A673 (cell line): Measurements from ENCODE around the gene GH2. TPM values are rescaled to one million over a fixed set of nuclear protein-coding genes. Genes with fewer than 3 reads are reported as not detected.
A peak's percentile ranks its signal among the peaks of the same experiment; 100 is the strongest.
"Not testable (repeated sequence)": the region's sequence is repeated elsewhere in the genome, so short reads cannot be mapped to it uniquely, and the experiment has no call there.

Experiments
- BruUV-seq: library from RNA; stranded (reverse); fragments of 400-500 nt; replicated peaks from 2 replicates; lab custom pipeline; 2021; lab: Mats Ljungman, UMichigan
- CTCF ChIA-PET: fragments of 300-600 bp; sonication (Branson Sonifier 250); formaldehyde crosslinking; loops from one replicate; lab custom pipeline; 2022; ENCODE audit warnings: antibody characterized with exemption; lab: Charles Lee
- POLR2A ChIA-PET: fragments of 300-600 bp; sonication (Branson Sonifier 250); formaldehyde crosslinking; loops from one replicate; lab custom pipeline; 2022; ENCODE audit warnings: antibody characterized with exemption; ENCODE audit not compliant: low non-redundant PET; lab: Charles Lee
- DNase-seq: peaks from one replicate; pipeline ENCODE4 v3.0.0-alpha.2; 2015; ENCODE audit warnings: low spot score
- H3K27ac ChIP-seq: fragments of 200-600 bp; sonication (generic); 2 replicates; pipeline ENCODE4 v1.5.1; 2016; ENCODE audit warnings: mixed run types, low read depth, mild to moderate bottlenecking, mixed read lengths, antibody characterized with exemption, low read length; ENCODE audit not compliant: poor library complexity, severe bottlenecking
- H3K27me3 ChIP-seq: fragments of 200-600 bp; sonication (generic); replicated peaks from 2 replicates; pipeline ENCODE4 v1.6.1; 2017; ENCODE audit warnings: mixed run types, low read depth, mild to moderate bottlenecking, mixed read lengths, antibody characterized with exemption, low read length; ENCODE audit not compliant: insufficient read depth, poor library complexity
- H3K36me3 ChIP-seq: fragments of 200-600 bp; sonication (generic); 2 replicates; pipeline ENCODE4 v1.6.1; 2016; ENCODE audit warnings: mixed run types, mild to moderate bottlenecking, mixed read lengths, antibody characterized with exemption, low read length; ENCODE audit not compliant: insufficient read depth, poor library complexity, severe bottlenecking
- H3K4me1 ChIP-seq: fragments of 200-600 bp; sonication (generic); 2 replicates; pipeline ENCODE4 v1.6.1; 2017; ENCODE audit warnings: mixed run types, mild to moderate bottlenecking, mixed read lengths, antibody characterized with exemption, low read length; ENCODE audit not compliant: insufficient read depth, poor library complexity, severe bottlenecking
- H3K4me3 ChIP-seq: fragments of 200-600 bp; sonication (generic); 2 replicates; pipeline ENCODE4 v1.5.1; 2016; ENCODE audit warnings: low read depth, mixed run types, mild to moderate bottlenecking, mixed read lengths, low read length; ENCODE audit not compliant: poor library complexity, severe bottlenecking
- H3K9me3 ChIP-seq: fragments of 200-600 bp; sonication (generic); 2 replicates; pipeline ENCODE4 v1.6.1; 2016; ENCODE audit warnings: mixed run types, low read depth, mild to moderate bottlenecking, mixed read lengths, antibody characterized with exemption, low read length; ENCODE audit not compliant: poor library complexity, severe bottlenecking
- intact Hi-C: fragments of 100-400 bp; cut with micrococcal nuclease; formaldehyde crosslinking; loops from one replicate; pipeline ENCODE4 v1.10.0; 2022; ENCODE audit not compliant: unreplicated experiment
- total RNA-seq: library from RNA; stranded (reverse); gene quantifications from 2 replicates; pipeline ENCODE4 v1.2.3, GENCODE V29; 2021
- TF ChIP-seq, protein P1 (sequence below): fragments of 300-800, 200-600 bp; sonication (generic); conservative IDR thresholded peaks from 2 replicates; pipeline ENCODE4 v1.5.1; 2017; ENCODE audit warnings: low read depth, mild to moderate bottlenecking, antibody characterized with exemption, low read length, moderate library complexity, mixed read lengths

The GH2 gene
- total RNA-seq, 1 experiment from 2014 or later, result not detected

DNA sequence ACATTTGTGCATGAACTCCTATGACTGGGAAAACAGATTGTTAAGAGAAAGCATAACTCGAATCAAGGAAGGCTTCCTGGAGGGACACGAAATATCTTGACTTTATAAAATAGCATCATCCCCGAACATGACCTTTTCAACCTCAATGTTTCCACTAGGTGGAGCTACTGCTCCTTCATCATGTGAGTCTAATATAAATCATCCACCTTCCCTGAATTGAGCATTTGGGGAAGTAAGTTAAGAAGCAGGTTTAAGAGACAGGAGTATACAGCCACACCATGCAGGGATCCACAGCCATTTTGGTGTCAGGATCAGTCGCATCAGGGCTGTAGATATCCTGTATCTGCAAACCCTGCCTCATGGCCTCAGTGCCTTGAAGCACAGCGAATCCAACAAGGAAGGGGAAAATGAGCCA is 22.1 kb upstream of the GH2 start:
- H3K27ac ChIP-seq, H3K27me3 ChIP-seq, H3K36me3 ChIP-seq, H3K4me3 ChIP-seq, H3K4me1 ChIP-seq, H3K9me3 ChIP-seq, BruUV-seq, POLR2A ChIA-PET, intact Hi-C loops, DNase-seq: not testable (repeated sequence)
- CTCF ChIA-PET, result interaction anchor here (1.1 kb wide), 1 partner anchor 230 kb away, joined by 4 read pairs; no protein-coding TSS in a partner anchor
- TF ChIP-seq, protein P1, sequence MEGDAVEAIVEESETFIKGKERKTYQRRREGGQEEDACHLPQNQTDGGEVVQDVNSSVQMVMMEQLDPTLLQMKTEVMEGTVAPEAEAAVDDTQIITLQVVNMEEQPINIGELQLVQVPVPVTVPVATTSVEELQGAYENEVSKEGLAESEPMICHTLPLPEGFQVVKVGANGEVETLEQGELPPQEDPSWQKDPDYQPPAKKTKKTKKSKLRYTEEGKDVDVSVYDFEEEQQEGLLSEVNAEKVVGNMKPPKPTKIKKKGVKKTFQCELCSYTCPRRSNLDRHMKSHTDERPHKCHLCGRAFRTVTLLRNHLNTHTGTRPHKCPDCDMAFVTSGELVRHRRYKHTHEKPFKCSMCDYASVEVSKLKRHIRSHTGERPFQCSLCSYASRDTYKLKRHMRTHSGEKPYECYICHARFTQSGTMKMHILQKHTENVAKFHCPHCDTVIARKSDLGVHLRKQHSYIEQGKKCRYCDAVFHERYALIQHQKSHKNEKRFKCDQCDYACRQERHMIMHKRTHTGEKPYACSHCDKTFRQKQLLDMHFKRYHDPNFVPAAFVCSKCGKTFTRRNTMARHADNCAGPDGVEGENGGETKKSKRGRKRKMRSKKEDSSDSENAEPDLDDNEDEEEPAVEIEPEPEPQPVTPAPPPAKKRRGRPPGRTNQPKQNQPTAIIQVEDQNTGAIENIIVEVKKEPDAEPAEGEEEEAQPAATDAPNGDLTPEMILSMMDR, result peak; percentile 40; the same call in 1 of the 2 replicates

DNA sequence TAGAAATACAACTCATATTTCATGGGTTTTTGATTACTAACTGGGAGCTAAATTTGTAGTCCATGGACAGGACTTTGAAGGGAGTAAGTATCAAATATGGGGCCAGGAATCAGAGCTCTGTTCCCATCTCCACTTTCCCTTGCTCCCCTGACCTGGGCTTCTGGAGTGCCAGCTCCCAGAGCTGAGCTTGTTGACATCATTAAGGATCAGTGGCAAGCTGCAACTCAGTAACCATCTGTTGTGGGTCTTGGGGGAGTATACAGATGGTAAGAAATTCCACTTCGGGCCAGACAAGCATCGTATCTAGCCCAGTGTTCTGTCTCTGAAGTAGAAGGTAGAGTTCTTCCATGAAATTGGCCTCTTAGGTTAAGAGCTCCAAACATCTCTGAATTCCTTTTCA is 20.2 kb upstream of the GH2 start:
- intact Hi-C loops, H3K9me3 ChIP-seq, POLR2A ChIA-PET, H3K4me3 ChIP-seq, BruUV-seq, DNase-seq, H3K4me1 ChIP-seq, H3K27ac ChIP-seq, H3K27me3 ChIP-seq, H3K36me3 ChIP-seq: not testable (repeated sequence)
- CTCF ChIA-PET, result interaction anchor here (0.6 to 0.9 kb wide), 3 partner anchors 36 to 1415 kb away, joined by 3 to 7 read pairs (median 4); no protein-coding TSS in a partner anchor

DNA sequence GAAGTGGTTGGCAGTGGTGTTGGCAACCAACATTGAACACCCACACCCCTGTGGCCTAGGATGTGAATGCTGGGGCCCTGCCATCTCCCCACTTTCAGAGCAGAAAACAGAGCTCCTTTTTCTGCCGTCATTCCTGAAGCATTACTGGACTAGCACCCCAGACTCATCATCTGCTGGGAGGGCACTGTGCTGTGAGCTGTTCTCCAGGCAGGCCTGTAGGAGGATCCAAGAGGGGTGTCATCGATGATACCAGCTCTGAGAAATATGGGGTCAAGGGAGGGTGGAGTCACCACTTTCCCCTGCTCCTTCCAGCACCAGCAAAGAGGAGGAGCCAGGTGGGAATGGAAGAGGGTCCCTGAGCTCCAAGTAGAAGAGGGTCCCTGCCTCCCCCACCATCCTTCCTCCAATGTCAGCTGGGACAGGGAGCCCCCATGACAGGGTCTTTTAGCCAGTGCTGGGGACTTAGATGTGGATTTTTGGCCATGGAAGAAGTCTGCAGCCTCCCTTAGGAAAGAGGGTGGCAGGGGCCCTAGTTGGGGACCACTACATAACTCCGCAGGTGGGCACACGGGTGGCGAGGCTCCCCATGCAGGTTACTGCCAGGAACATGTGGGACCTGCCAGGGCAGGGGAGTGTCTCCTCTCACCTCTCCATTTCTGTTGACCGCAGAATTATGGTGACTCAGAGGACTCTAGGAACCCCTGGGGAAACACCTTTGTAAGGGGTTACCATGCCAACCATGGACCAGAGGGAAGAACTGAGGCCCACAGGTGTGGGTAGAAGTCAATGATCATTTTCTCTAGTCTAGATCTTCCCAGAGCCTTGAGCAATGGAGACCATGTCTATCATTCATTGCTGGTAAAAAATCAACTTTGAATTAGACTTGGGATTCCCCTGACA is 17.4 kb upstream of the GH2 start:
- CTCF ChIA-PET, intact Hi-C loops, BruUV-seq, H3K4me3 ChIP-seq, H3K4me1 ChIP-seq, H3K36me3 ChIP-seq, DNase-seq, POLR2A ChIA-PET, H3K27me3 ChIP-seq, H3K9me3 ChIP-seq, H3K27ac ChIP-seq: not testable (repeated sequence)

DNA sequence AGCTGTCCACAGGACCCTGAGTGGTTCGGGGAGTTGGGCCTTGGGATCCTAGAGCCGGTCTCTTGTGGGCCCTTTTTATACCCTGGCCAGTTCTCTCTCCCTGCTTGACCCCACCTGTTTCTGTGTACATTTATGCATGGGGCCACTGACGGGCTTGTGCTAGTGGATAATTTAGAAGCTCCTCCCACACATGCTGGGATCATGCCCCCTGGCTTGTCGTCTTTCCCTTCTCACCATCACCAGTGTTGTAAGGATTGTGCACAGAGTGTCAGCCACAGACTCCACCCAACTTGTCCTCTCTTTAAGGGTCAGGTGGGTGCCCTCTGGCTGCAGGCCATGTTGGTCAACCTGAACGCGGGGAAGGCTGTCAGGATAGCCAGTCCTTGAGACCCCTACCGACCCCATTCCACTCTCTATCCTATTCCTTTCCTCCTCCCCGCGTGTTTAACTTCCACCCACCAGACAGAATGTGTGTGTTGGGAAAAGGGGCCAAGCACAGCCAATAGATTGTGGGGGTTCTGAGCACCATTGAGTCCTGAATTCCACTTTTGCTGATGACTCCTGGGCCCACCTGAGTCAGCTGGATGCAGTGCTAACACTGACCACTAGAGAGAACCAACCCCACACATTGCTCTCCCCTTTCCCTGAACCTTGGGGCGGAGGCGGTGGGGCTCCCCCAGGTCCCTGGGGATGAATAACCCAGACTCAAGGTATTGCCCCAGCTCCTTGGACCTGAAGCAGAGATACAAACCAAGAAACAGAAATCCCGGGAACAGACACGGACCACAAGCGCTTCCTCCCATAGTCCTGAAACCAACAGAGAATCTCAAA is 15.0 kb upstream of the GH2 start, which contains the start of gene CSH1:
CSH1 (minus strand) TSS at position 51 of the 831 bp plus-strand sequence. CDS start 63 bp downstream, outside the sequence.
- POLR2A ChIA-PET, H3K36me3 ChIP-seq, H3K27me3 ChIP-seq, intact Hi-C loops, DNase-seq, CTCF ChIA-PET, H3K27ac ChIP-seq, H3K9me3 ChIP-seq, H3K4me1 ChIP-seq, BruUV-seq, H3K4me3 ChIP-seq: not testable (repeated sequence)

DNA sequence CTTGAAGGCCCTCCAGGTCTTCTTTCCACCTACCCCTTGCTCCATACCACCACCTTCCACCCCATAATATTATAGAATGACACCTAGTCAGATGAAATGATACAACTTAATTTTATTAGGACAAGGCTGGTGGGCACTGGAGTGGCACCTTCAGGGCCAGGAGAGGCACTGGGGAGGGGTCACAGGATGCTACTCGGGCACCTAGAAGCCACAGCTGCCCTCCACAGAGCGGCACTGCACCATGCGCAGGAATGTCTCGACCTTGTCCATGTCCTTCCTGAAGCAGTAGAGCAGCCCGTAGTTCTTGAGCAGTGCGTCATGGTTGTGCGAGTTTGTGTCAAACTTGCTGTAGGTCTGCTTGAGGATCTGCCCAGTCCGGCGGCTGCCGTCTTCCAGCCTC is 13.1 kb upstream of the GH2 start:
- H3K4me3 ChIP-seq, POLR2A ChIA-PET, H3K27ac ChIP-seq, H3K4me1 ChIP-seq, CTCF ChIA-PET, BruUV-seq, H3K36me3 ChIP-seq, intact Hi-C loops, H3K27me3 ChIP-seq, H3K9me3 ChIP-seq, DNase-seq: not testable (repeated sequence)

DNA sequence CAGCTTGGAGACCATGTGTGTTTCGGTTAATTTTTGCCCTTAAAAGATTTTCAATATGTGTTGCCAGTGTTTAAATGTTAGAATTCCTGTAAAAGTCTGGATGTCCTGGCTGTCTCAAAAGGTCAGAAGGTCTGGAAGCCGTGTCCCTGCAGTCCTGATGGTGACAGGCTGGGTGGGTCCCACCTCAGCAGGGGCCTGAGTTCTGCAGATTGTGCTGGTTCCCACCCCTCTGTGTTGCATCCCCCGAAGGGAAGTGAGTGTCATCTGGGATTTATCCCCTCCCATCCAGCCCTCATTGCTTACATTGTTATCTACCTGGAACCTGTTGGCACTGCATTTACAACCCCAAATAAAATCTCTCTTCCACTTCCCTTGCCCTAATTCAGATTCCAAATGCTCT is 12.3 kb upstream of the GH2 start:
- H3K27me3 ChIP-seq, DNase-seq, H3K9me3 ChIP-seq, POLR2A ChIA-PET, CTCF ChIA-PET, H3K4me3 ChIP-seq, BruUV-seq, intact Hi-C loops, H3K4me1 ChIP-seq, H3K36me3 ChIP-seq, H3K27ac ChIP-seq: not testable (repeated sequence)
